ENCODE measurements around the gene RAD21L1. TPM values are rescaled to one million over a fixed set of nuclear protein-coding genes. Genes with fewer than 3 reads are reported as not detected.

Gene RAD21L1
- total RNA-seq, 4 donors from 2014 or later: not detected

DNA sequence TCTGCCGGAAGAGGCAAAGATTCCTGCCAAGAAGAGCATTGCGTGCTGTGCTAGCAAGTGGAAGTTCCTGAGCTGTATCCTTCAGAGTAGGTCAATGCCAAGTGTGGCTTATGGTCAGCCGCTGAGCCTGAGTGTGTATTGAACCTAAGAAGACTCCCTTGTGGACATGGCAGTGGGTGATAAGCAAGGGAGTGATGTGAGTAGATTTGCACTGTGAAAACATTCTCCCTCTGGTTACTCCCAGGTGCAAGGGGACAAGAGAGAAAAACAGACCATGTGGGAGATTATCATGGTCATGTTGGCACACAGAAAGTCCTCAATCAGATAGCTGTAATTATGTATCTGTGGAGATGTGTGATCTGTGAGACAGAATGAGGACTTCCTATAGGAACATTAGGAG, 35.0 kb upstream of the RAD21L1 start:
- no peaks in the 10 kb centered on the region for H3K36me3 ChIP-seq
- H3K4me1 ChIP-seq: no peaks in the 10 kb centered on the region
- H3K27me3 ChIP-seq: peaks cover 0 to 3% of the 10 kb centered on the region in 2 donors
- H3K9me3 ChIP-seq: no peaks in the 10 kb centered on the region
- no peak for DNase-seq
- intact Hi-C loops (cut with DNase I; ENCODE audit: low total_unique reads): no loop called here
- H3K4me3 ChIP-seq: no peak overlapping the region
- no peak overlapping the region for H3K27ac ChIP-seq
- TF ChIP-seq, protein P1, sequence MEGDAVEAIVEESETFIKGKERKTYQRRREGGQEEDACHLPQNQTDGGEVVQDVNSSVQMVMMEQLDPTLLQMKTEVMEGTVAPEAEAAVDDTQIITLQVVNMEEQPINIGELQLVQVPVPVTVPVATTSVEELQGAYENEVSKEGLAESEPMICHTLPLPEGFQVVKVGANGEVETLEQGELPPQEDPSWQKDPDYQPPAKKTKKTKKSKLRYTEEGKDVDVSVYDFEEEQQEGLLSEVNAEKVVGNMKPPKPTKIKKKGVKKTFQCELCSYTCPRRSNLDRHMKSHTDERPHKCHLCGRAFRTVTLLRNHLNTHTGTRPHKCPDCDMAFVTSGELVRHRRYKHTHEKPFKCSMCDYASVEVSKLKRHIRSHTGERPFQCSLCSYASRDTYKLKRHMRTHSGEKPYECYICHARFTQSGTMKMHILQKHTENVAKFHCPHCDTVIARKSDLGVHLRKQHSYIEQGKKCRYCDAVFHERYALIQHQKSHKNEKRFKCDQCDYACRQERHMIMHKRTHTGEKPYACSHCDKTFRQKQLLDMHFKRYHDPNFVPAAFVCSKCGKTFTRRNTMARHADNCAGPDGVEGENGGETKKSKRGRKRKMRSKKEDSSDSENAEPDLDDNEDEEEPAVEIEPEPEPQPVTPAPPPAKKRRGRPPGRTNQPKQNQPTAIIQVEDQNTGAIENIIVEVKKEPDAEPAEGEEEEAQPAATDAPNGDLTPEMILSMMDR (IDR thresholded peaks at IDR 0.05): no peak

DNA sequence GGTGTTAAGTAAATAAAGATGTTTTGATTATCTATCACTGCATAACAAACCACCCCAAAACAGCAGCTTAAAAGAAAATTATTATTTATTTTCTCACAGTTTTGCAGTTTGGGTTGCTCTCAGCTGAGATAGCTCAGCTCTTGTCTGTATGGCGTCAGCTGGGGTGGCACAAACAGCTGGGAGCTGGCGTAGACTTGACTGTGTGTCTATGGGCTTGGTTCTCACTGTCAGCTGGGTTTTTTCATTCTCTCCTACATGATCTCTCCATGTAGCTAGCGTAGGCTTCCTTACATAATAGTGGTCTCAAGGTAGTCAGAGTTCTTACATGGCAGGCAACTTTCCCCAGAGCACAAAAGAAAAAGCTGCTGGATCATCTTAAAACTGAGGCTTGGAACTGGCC, 34.5 kb upstream of the RAD21L1 start:
- intact Hi-C loops (cut with DNase I; ENCODE audit: low total_unique reads): no loop called here
- TF ChIP-seq, protein P1 (IDR thresholded peaks at IDR 0.05): no peak
- TF ChIP-seq POLR2A (IDR thresholded peaks at IDR 0.05): no peak

DNA sequence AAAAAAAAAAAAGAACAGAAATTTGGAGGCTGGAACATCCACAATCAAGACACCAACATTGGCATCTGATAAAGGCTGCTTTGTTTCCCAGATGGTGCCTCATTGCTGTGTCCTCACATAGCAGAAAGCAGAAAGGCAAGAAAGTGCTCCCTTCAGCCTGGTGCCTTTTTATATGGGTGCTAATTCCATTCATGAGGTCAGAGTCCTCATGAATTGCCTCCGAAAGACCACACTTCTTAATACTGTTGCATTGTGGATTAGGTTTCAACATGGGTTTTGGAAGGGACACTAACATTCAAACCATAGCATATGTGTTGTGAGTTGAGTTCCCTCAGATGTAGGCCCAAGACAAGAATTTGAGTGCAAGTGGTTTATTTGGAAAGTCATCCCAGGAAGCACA, 30.6 kb upstream of the RAD21L1 start:
- H3K4me1 ChIP-seq: no peaks in the 10 kb centered on the region
- no peaks in the 10 kb centered on the region for H3K36me3 ChIP-seq
- H3K27ac ChIP-seq: no peak overlapping the region
- H3K9me3 ChIP-seq: no peaks in the 10 kb centered on the region
- intact Hi-C loops (cut with DNase I; ENCODE audit: low total_unique reads): no loop called here
- no peaks in the 10 kb centered on the region for H3K27me3 ChIP-seq
- TF ChIP-seq, protein P1 (IDR thresholded peaks at IDR 0.05): no peak
- no peak for TF ChIP-seq POLR2A (IDR thresholded peaks at IDR 0.05)
- no peak overlapping the region for H3K4me3 ChIP-seq
- DNase-seq: no peak

More for the DNA sequence above, 34.5 kb upstream of the RAD21L1 start:
- Histone ChIP-seq H3K27me3 (no peaks in the 10 kb centered on the region), H3K36me3 (no peaks in the 10 kb centered on the region), H3K4me1 (no peaks in the 10 kb centered on the region), H3K4me3 (no peak overlapping the region), H3K27ac (no peak overlapping the region), H3K9me3 (no peaks in the 10 kb centered on the region)
- no peak for DNase-seq

DNA sequence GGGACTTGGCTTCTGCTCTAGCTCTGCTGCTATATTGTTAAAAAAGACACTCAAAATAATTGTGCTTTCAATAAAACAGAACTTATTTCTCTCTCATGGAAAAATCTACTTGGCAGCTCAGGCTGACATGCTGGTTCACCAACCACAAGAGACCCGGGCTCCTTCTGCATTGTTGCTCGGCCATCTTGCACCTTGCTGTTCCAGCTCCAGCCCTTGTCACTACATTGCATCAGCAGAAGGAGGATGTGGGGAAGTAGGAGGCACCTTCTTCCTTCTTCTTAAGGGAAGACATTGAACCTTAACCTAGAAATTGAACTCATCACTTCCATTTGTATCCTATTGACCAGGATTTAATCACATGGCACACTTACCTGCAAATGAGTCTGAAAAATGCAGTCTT, 29.2 kb upstream of the RAD21L1 start:
- intact Hi-C loops (cut with DNase I; ENCODE audit: low total_unique reads): no loop called here

DNA sequence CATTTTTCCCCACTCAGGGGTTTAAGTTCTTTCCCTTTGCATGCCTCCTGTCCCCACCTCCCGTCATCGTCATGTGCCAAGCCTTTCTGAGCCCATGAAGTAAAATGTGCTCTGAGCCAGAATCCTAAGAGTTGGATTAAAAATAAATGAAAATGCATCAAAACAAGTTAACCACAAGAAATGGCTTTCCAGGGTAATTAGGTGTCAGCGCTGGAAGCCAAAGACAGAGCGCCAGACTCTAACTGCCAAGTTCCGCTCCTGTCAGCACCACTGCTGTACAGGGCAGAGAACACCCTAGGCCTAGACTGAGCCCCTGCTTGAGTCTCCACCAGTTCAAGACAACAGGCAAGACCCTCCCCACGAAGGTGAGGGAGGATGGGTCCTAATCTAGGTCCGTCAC, 28.0 kb upstream of the RAD21L1 start:
- Histone ChIP-seq H3K27me3 (no peaks in the 10 kb centered on the region), H3K4me1 (no peaks in the 10 kb centered on the region), H3K9me3 (no peaks in the 10 kb centered on the region), H3K4me3 (no peak overlapping the region), H3K27ac (no peak overlapping the region), H3K36me3 (no peaks in the 10 kb centered on the region)
- no peak for DNase-seq
- TF ChIP-seq, protein P1 (IDR thresholded peaks at IDR 0.05): no peak
- no peak for TF ChIP-seq POLR2A (IDR thresholded peaks at IDR 0.05)
- intact Hi-C loops (cut with DNase I; ENCODE audit: low total_unique reads): no loop called here

More for the DNA sequence above, 29.2 kb upstream of the RAD21L1 start:
- TF ChIP-seq, protein P1 (IDR thresholded peaks at IDR 0.05): no peak
- no peak for TF ChIP-seq POLR2A (IDR thresholded peaks at IDR 0.05)
- H3K27me3 ChIP-seq: no peaks in the 10 kb centered on the region
- H3K27ac ChIP-seq: no peak overlapping the region
- no peak for DNase-seq
- H3K4me1 ChIP-seq: no peaks in the 10 kb centered on the region
- H3K4me3 ChIP-seq: no peak overlapping the region
- H3K9me3 ChIP-seq: no peaks in the 10 kb centered on the region
- H3K36me3 ChIP-seq: no peaks in the 10 kb centered on the region

All from uterus (tissue), 4 donors.